ENCODE measurements around the gene ADI1.

Gene ADI1

GRCh38 chr2:3519255-3520205 lies at the start of gene ADI1:
TSS of gene ADI1 (minus strand) at chr2:3519531. CDS start at chr2:3519487, 44 bp downstream.
- no peak for DNase-seq

- no peak for DNase-seq
Measured at GRCh38 chr2:3566806-3567205, 47.5 kb upstream of the ADI1 start.

- DNase-seq: no peak
Measured at GRCh38 chr2:3565117-3565516, 45.8 kb upstream of the ADI1 start.

GRCh38 chr2:3563521-3563976 lies 44.2 kb upstream of the ADI1 start:
- DNase-seq: no peak

GRCh38 chr2:3558205-3559014 lies 39.1 kb upstream of the ADI1 start, which contains the start of gene RNASEH1:
TSS of gene RNASEH1 (minus strand) at chr2:3558333. CDS start at chr2:3558260, 73 bp downstream.
- DNase-seq: peak; percentile 89

GRCh38 chr2:3557639-3558204 lies 38.4 kb upstream of the ADI1 start:
- DNase-seq: no peak

- no peak for DNase-seq
Measured at GRCh38 chr2:3553946-3554345, 34.6 kb upstream of the ADI1 start.

- DNase-seq: no peak
Measured at GRCh38 chr2:3547915-3548314, 28.6 kb upstream of the ADI1 start.

- no peak for DNase-seq
Measured at GRCh38 chr2:3545788-3546478, 26.6 kb upstream of the ADI1 start.

- DNase-seq: no peak
Measured at GRCh38 chr2:3543023-3543683, 23.8 kb upstream of the ADI1 start.

- DNase-seq: no peak
Measured at GRCh38 chr2:3542107-3542506, 22.8 kb upstream of the ADI1 start.

GRCh38 chr2:3539836-3540235 lies 20.5 kb upstream of the ADI1 start:
- DNase-seq: no peak

- no peak for DNase-seq
Measured at GRCh38 chr2:3536682-3537632, 17.6 kb upstream of the ADI1 start.

- no peak for DNase-seq
Measured at GRCh38 chr2:3535794-3536681, 16.7 kb upstream of the ADI1 start.

GRCh38 chr2:3535467-3535793 lies 16.1 kb upstream of the ADI1 start:
- no peak for DNase-seq

- no peak for DNase-seq
Measured at GRCh38 chr2:3534251-3534814, 15.0 kb upstream of the ADI1 start.

- DNase-seq: no peak
Measured at GRCh38 chr2:3533836-3534235, 14.5 kb upstream of the ADI1 start.

GRCh38 chr2:3532941-3533340 lies 13.6 kb upstream of the ADI1 start:
- DNase-seq: no peak

- no peak for DNase-seq
Measured at GRCh38 chr2:3529316-3530025, 10.1 kb upstream of the ADI1 start.
